BLaER1 treated with 17β-estradiol and CSF1 and Interleukin-3, amounts not matched to agents 10 nM and 100 nM (cell line): ENCODE data around the gene UBE3D.

Source experiments
- H3K27ac ChIP-seq, 11 experiments: shearing (Covaris generic); formaldehyde crosslinking; 2 replicates each; pipeline ENCODE4 v1.8.1; 2022
- H3K27me3 ChIP-seq, 11 experiments: shearing (Covaris generic); formaldehyde crosslinking; 2 replicates each; pipeline ENCODE4 v1.8.1; 2022
- H3K36me3 ChIP-seq, 11 experiments: shearing (Covaris generic); formaldehyde crosslinking; 2 replicates each; pipeline ENCODE4 v1.8.1; 2022
- H3K4me1 ChIP-seq, 10 experiments: shearing (Covaris generic); formaldehyde crosslinking; 2 replicates each; pipeline ENCODE4 v1.8.1; 2022
- H3K4me2 ChIP-seq, 11 experiments: shearing (Covaris generic); formaldehyde crosslinking; 2 replicates each; pipeline ENCODE4 v1.8.1; 2022
- H3K4me3 ChIP-seq, 10 experiments: shearing (Covaris generic); formaldehyde crosslinking; 2 replicates each; pipeline ENCODE4 v1.8.1; 2022
- H3K9ac ChIP-seq, 11 experiments: shearing (Covaris generic); formaldehyde crosslinking; 2 replicates each; pipeline ENCODE4 v1.8.1; 2022
- H3K9me3 ChIP-seq, 11 experiments: shearing (Covaris generic); formaldehyde crosslinking; replicated peaks in 1 of 11; 2 replicates each; pipeline ENCODE4 v1.8.1; 2022
- H4K20me1 ChIP-seq, 11 experiments: shearing (Covaris generic); formaldehyde crosslinking; 2 replicates each; pipeline ENCODE4 v1.8.1; 2022
- Cebpa-rat ChIP-seq, 11 experiments: shearing (Covaris generic); IDR thresholded peaks; 2 replicates each; pipeline ENCODE4 v1.8.1; 2022

The UBE3D gene

GRCh38 chr6:83065511-83066192, at the start of gene UBE3D:
TSS of gene UBE3D (minus strand) at chr6:83065841. CDS start at chr6:83065718, 123 bp downstream.
- TF ChIP-seq Cebpa-rat (IDR thresholded peaks at IDR 0.05) = no peak
- Histone ChIP-seq H3K4me1 (peaks cover 4 to 29% (median 19%) of the 10 kb centered on the region in 10 experiments; a peak in 15 of 20 replicates), H4K20me1 (no peaks in the 10 kb centered on the region), H3K27me3 (no peaks in the 10 kb centered on the region), H3K9ac (peak within 1 kb of the TSS; percentile 66 to 80 (median 77); a peak in 21 of 22 replicates), H3K4me2 (peak within 1 kb of the TSS; percentile 67 to 76 (median 71)), H3K27ac (peak within 1 kb of the TSS in 9 of 11 experiments; percentile 34 to 67 (median 55); a peak in 16 of 22 replicates), H3K4me3 (peak within 1 kb of the TSS; percentile 66 to 78 (median 70)), H3K9me3 (no peaks in the 10 kb centered on the region), H3K36me3 (no peaks in the 10 kb centered on the region)

GRCh38 chr6:83114164-83114563, 48.5 kb upstream of the UBE3D start:
- Histone ChIP-seq H3K36me3 (peaks cover 0 to 10% (median 0%) of the 10 kb centered on the region in 11 experiments; a peak in 4 of 22 replicates), H3K4me3 (no peak overlapping the region)
- TF ChIP-seq Cebpa-rat (IDR thresholded peaks at IDR 0.05) = no peak

GRCh38 chr6:83113258-83113657, 47.6 kb upstream of the UBE3D start:
- TF ChIP-seq Cebpa-rat (IDR thresholded peaks at IDR 0.05) = no peak
- Histone ChIP-seq H3K4me2 (no peak overlapping the region), H3K36me3 (peaks cover 0 to 10% (median 0%) of the 10 kb centered on the region in 11 experiments; a peak in 4 of 22 replicates), H3K27me3 (no peaks in the 10 kb centered on the region), H3K4me1 (peaks cover 0 to 12% (median 4%) of the 10 kb centered on the region in 10 experiments; a peak in 11 of 20 replicates), H3K9me3 (no peaks in the 10 kb centered on the region), H3K9ac (no peak overlapping the region), H3K27ac (no peak overlapping the region), H3K4me3 (no peak overlapping the region), H4K20me1 (no peaks in the 10 kb centered on the region)

More at GRCh38 chr6:83114164-83114563, 48.5 kb upstream of the UBE3D start:
- Histone ChIP-seq H3K4me1 (peaks cover 0 to 12% (median 4%) of the 10 kb centered on the region in 10 experiments; a peak in 11 of 20 replicates), H3K27me3 (no peaks in the 10 kb centered on the region), H3K4me2 (no peak overlapping the region), H3K9ac (no peak overlapping the region), H3K9me3 (no peaks in the 10 kb centered on the region), H3K27ac (no peak overlapping the region), H4K20me1 (no peaks in the 10 kb centered on the region)

- no peak overlapping the region for H3K27ac ChIP-seq
- TF ChIP-seq Cebpa-rat (IDR thresholded peaks at IDR 0.05) = no peak
- H4K20me1 ChIP-seq = no peaks in the 10 kb centered on the region
- peaks cover 0 to 12% (median 4%) of the 10 kb centered on the region in 10 experiments; a peak in 11 of 20 replicates for H3K4me1 ChIP-seq
- no peaks in the 10 kb centered on the region for H3K9me3 ChIP-seq
- no peak overlapping the region for H3K9ac ChIP-seq
- H3K27me3 ChIP-seq = no peaks in the 10 kb centered on the region
- no peak overlapping the region for H3K4me2 ChIP-seq
- H3K4me3 ChIP-seq = no peak overlapping the region
- H3K36me3 ChIP-seq = peaks cover 0 to 10% (median 0%) of the 10 kb centered on the region in 11 experiments; a peak in 4 of 22 replicates
Measured at GRCh38 chr6:83108378-83108777, 42.7 kb upstream of the UBE3D start.

- Histone ChIP-seq H3K9ac (no peak overlapping the region), H3K4me2 (no peak overlapping the region), H3K4me3 (no peak overlapping the region), H3K27ac (no peak overlapping the region), H3K9me3 (no peaks in the 10 kb centered on the region), H4K20me1 (no peaks in the 10 kb centered on the region), H3K4me1 (no peaks in the 10 kb centered on the region), H3K36me3 (peaks cover 0 to 12% (median 0%) of the 10 kb centered on the region in 11 experiments; a peak in 3 of 22 replicates), H3K27me3 (no peaks in the 10 kb centered on the region)
- TF ChIP-seq Cebpa-rat (IDR thresholded peaks at IDR 0.05) = no peak
Measured at GRCh38 chr6:83098589-83098988, 32.9 kb upstream of the UBE3D start.

GRCh38 chr6:83097675-83098074, 32.0 kb upstream of the UBE3D start:
- no peak overlapping the region for H3K27ac ChIP-seq
- H3K4me3 ChIP-seq = no peak overlapping the region
- H3K27me3 ChIP-seq = no peaks in the 10 kb centered on the region
- H3K9ac ChIP-seq = no peak overlapping the region
- H3K4me2 ChIP-seq = no peak overlapping the region
- H3K4me1 ChIP-seq = no peaks in the 10 kb centered on the region
- no peaks in the 10 kb centered on the region for H4K20me1 ChIP-seq
- no peaks in the 10 kb centered on the region for H3K9me3 ChIP-seq
- TF ChIP-seq Cebpa-rat (IDR thresholded peaks at IDR 0.05) = no peak
- peaks cover 0 to 7% (median 0%) of the 10 kb centered on the region in 11 experiments; a peak in 3 of 22 replicates for H3K36me3 ChIP-seq

- no peaks in the 10 kb centered on the region for H3K27me3 ChIP-seq
- H3K27ac ChIP-seq = no peak overlapping the region
- no peaks in the 10 kb centered on the region for H3K9me3 ChIP-seq
- H3K4me3 ChIP-seq = no peak overlapping the region
- H3K4me2 ChIP-seq = no peak overlapping the region
- no peak for TF ChIP-seq Cebpa-rat (IDR thresholded peaks at IDR 0.05)
- peaks cover 0 to 5% (median 0%) of the 10 kb centered on the region in 11 experiments; a peak in 3 of 22 replicates for H3K36me3 ChIP-seq
- H3K4me1 ChIP-seq = no peaks in the 10 kb centered on the region
- no peaks in the 10 kb centered on the region for H4K20me1 ChIP-seq
- H3K9ac ChIP-seq = no peak overlapping the region
Measured at GRCh38 chr6:83097204-83097603, 31.6 kb upstream of the UBE3D start.

- Histone ChIP-seq H3K27me3 (no peaks in the 10 kb centered on the region), H4K20me1 (no peaks in the 10 kb centered on the region), H3K9ac (no peak overlapping the region), H3K27ac (no peak overlapping the region), H3K4me3 (no peak overlapping the region), H3K9me3 (no peaks in the 10 kb centered on the region), H3K4me2 (no peak overlapping the region), H3K4me1 (no peaks in the 10 kb centered on the region), H3K36me3 (peaks cover 0 to under 1% (median 0%) of the 10 kb centered on the region in 11 experiments; a peak in 1 of 22 replicates)
- no peak for TF ChIP-seq Cebpa-rat (IDR thresholded peaks at IDR 0.05)
Measured at GRCh38 chr6:83096791-83097190, 31.1 kb upstream of the UBE3D start.

GRCh38 chr6:83092756-83093399, 27.2 kb upstream of the UBE3D start:
- H4K20me1 ChIP-seq = no peaks in the 10 kb centered on the region
- no peaks in the 10 kb centered on the region for H3K27me3 ChIP-seq
- H3K4me1 ChIP-seq = no peaks in the 10 kb centered on the region
- H3K4me3 ChIP-seq = no peak overlapping the region
- H3K4me2 ChIP-seq = no peak overlapping the region
- H3K9ac ChIP-seq = no peak overlapping the region
- no peaks in the 10 kb centered on the region for H3K9me3 ChIP-seq
- no peak overlapping the region for H3K27ac ChIP-seq
- TF ChIP-seq Cebpa-rat (IDR thresholded peaks at IDR 0.05) = no peak
- H3K36me3 ChIP-seq = no peaks in the 10 kb centered on the region
